Tongue (tissue), 2 donors: Measurements from ENCODE around the gene BRD3OS. TPM values are rescaled to one million over a fixed set of nuclear protein-coding genes. Genes with fewer than 3 reads are reported as not detected.
"Not testable (repeated sequence)": the region's sequence is repeated elsewhere in the genome, so short reads cannot be mapped to it uniquely, and the experiment has no call there.

Source experiments
- DNase-seq: peaks from one replicate; pipeline ENCODE4 v3.0.0-alpha.2; 2015
- total RNA-seq: library from RNA; depleted of rRNA; stranded (reverse); fragments of >200 nt; gene quantifications from one replicate; pipeline ENCODE4 v1.2.3, GENCODE V29; 2014

The BRD3OS gene
- total RNA-seq, 1 donor from 2014 or later, result 11.1 TPM

GRCh38 chr9:133988771-133989170 lies 36.5 kb upstream of the BRD3OS start:
- not testable (repeated sequence) for DNase-seq

GRCh38 chr9:133989625-133990365 lies 35.5 kb upstream of the BRD3OS start:
- DNase-seq, result no peak

GRCh38 chr9:133990366-133991213 lies 34.7 kb upstream of the BRD3OS start:
- DNase-seq, result no peak

GRCh38 chr9:133991214-133991921 lies 33.9 kb upstream of the BRD3OS start:
- no peak for DNase-seq

GRCh38 chr9:133991964-133992779 lies 33.1 kb upstream of the BRD3OS start, which contains the start of gene VAV2:
VAV2 (minus strand) TSS chr9:133992324; CDS start chr9:133992278, 46 bp downstream.
- DNase-seq, result peak; percentile 71

- DNase-seq, result peak; percentile 93
Measured at GRCh38 chr9:133992780-133993634, 32.3 kb upstream of the BRD3OS start.

- no peak for DNase-seq
Measured at GRCh38 chr9:133993635-133994253, 31.5 kb upstream of the BRD3OS start.

GRCh38 chr9:133994353-133995011 lies 30.8 kb upstream of the BRD3OS start:
- DNase-seq, result peak; percentile 89

GRCh38 chr9:133995012-133995896 lies 30.0 kb upstream of the BRD3OS start:
- DNase-seq, result no peak

GRCh38 chr9:133996531-133997520 lies 28.5 kb upstream of the BRD3OS start:
- DNase-seq, result no peak

- no peak for DNase-seq
Measured at GRCh38 chr9:133997584-133997983, 27.7 kb upstream of the BRD3OS start.

GRCh38 chr9:133998915-133999595 lies 26.2 kb upstream of the BRD3OS start:
- peak; percentile 76 for DNase-seq

- peak; percentile 89 for DNase-seq
Measured at GRCh38 chr9:133999851-134000265, 25.4 kb upstream of the BRD3OS start.

- DNase-seq, result no peak
Measured at GRCh38 chr9:134002796-134003195, 22.5 kb upstream of the BRD3OS start.

- no peak for DNase-seq
Measured at GRCh38 chr9:134003237-134003636, 22.0 kb upstream of the BRD3OS start.

GRCh38 chr9:134004131-134004873 lies 21.0 kb upstream of the BRD3OS start:
- DNase-seq, result no peak
